ENCODE data around the gene AASS. TPM values are rescaled to one million over a fixed set of nuclear protein-coding genes. Genes with fewer than 3 reads are reported as not detected.
"Not testable (repeated sequence)": the region's sequence is repeated elsewhere in the genome, so short reads cannot be mapped to it uniquely, and the experiment has no call there.

AASS gene
- total RNA-seq, 4 donors from 2014 or later = 3.0 to 19.1 (median 9.6) TPM

DNA sequence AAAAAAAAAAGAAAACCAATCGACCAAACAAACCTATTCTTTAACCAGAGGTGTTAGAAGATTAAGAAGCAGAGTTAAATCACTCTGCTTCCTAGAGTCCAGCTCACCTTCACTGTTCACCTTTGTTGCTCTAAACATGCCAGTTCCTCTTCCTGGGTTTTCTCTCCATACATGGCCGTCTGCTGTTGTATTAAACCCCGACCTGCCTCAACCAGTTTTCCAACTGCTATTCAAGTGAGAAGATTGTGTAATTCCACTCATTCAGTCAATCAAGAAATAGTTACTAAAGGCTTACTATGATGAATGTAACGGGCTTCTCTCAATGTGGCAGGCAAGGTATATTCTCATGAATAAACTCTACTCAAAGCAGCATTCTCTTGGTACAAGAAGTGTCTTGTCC, 8.8 kb downstream of the AASS start:
- Histone ChIP-seq H3K36me3 (no peaks in the 10 kb centered on the region), H3K27ac (no peak overlapping the region), H3K27me3 (no peaks in the 10 kb centered on the region), H3K4me3 (no peak overlapping the region), H3K4me1 (peaks cover 0 to 22% (median 4%) of the 10 kb centered on the region in 4 donors), H3K9me3 (no peaks in the 10 kb centered on the region)
- 66 to 84% methylated on average over 4 of the region's 4 CpGs for WGBS, 2 donors (ENCODE audit: low coverage in 1 of 2)
- no peak for TF ChIP-seq POLR2A (IDR thresholded peaks at IDR 0.05)
- no peak for TF ChIP-seq CTCF (IDR thresholded peaks at IDR 0.05)
- no peak for TF ChIP-seq EP300 (IDR thresholded peaks at IDR 0.05; ENCODE audit: low read depth)
- no peak for TF ChIP-seq POLR2AphosphoS5 (IDR thresholded peaks at IDR 0.05)
- intact Hi-C loops (cut with DNase I; ENCODE audit: low total_unique reads) (loop anchor here (1.0 kb wide), 1 partner anchor 13 kb away; no protein-coding TSS in a partner anchor), in situ Hi-C loops (cut with MboI; ENCODE audit: low pct_ligation_motif_present in 1 of 4, low pct_unique_long_range_greater_than_20kb in 1 of 4, low sequenced_read_pairs in 3 of 4) (no loop called here)
- DNase-seq = no peak

GRCh38 chr7:122134793-122135192, 9.3 kb downstream of the AASS start:
- H3K9me3 ChIP-seq; H3K4me3 ChIP-seq; DNase-seq; H3K36me3 ChIP-seq; H3K27ac ChIP-seq; H3K27me3 ChIP-seq; in situ Hi-C loops (cut with MboI; ENCODE audit: low pct_ligation_motif_present in 1 of 4, low pct_unique_long_range_greater_than_20kb in 1 of 4, low sequenced_read_pairs in 3 of 4): not testable (repeated sequence)
- intact Hi-C loops (cut with DNase I; ENCODE audit: low total_unique reads) = loop anchor here (1.0 kb wide), 1 partner anchor 12 kb away; no protein-coding TSS in a partner anchor
- H3K4me1 ChIP-seq = peaks cover 0 to 22% (median 4%) of the 10 kb centered on the region in 4 donors
- WGBS, 2 donors (ENCODE audit: low coverage in 1 of 2) = 100% methylated on average over 3 of the region's 3 CpGs

DNA sequence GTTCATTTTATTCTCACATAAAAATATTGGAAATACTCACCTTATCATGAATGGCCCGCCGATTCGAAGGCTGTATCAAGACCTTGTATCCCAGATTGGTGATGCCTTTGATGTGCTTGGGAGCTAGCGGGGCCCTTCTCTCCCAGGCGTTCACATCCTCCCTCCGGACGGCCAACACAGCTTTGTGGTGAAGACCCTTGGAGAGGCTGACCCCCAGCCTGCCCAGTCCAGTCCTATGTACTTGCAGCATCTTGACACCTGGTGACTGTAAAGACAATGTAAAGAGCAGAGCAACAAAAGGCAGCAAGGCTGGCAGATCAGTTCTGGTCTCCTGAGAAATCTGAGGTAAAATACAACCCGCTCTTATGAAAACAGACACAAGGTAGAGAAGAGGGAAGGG, 10.6 kb downstream of the AASS start:
- Histone ChIP-seq H3K27me3 (no peaks in the 10 kb centered on the region), H3K36me3 (no peaks in the 10 kb centered on the region), H3K4me1 (peaks cover 0 to 22% (median 4%) of the 10 kb centered on the region in 4 donors), H3K4me3 (no peak overlapping the region), H3K27ac (no peak overlapping the region), H3K9me3 (no peaks in the 10 kb centered on the region)
- no peak for DNase-seq
- in situ Hi-C loops (cut with MboI; ENCODE audit: low pct_ligation_motif_present in 1 of 4, low pct_unique_long_range_greater_than_20kb in 1 of 4, low sequenced_read_pairs in 3 of 4) (no loop called here), intact Hi-C loops (cut with DNase I; ENCODE audit: low total_unique reads) (no loop called here)
- WGBS, 2 donors (ENCODE audit: low coverage in 1 of 2) = 91 to 92% methylated on average over 4 to 8 of the region's 8 CpGs
- TF ChIP-seq POLR2A (IDR thresholded peaks at IDR 0.05) (no peak), CTCF (IDR thresholded peaks at IDR 0.05) (no peak), EP300 (IDR thresholded peaks at IDR 0.05; ENCODE audit: low read depth) (no peak), POLR2AphosphoS5 (IDR thresholded peaks at IDR 0.05) (no peak)

- Histone ChIP-seq H3K36me3 (no peaks in the 10 kb centered on the region), H3K4me1 (peaks cover 0 to 14% (median 2%) of the 10 kb centered on the region in 4 donors), H3K9me3 (no peaks in the 10 kb centered on the region), H3K27me3 (no peaks in the 10 kb centered on the region), H3K4me3 (no peak overlapping the region), H3K27ac (no peak overlapping the region)
- intact Hi-C loops (cut with DNase I; ENCODE audit: low total_unique reads) = no loop called here
- TF ChIP-seq POLR2AphosphoS5 (IDR thresholded peaks at IDR 0.05) = no peak
- TF ChIP-seq EP300 (IDR thresholded peaks at IDR 0.05; ENCODE audit: low read depth) = no peak
- no peak for TF ChIP-seq POLR2A (IDR thresholded peaks at IDR 0.05)
- TF ChIP-seq CTCF (IDR thresholded peaks at IDR 0.05) = no peak
- in situ Hi-C loops (cut with MboI; ENCODE audit: low pct_ligation_motif_present in 1 of 4, low pct_unique_long_range_greater_than_20kb in 1 of 4, low sequenced_read_pairs in 3 of 4) = no loop called here
- 73 to 80% methylated on average over 2 of the region's 2 CpGs for WGBS, 2 donors (ENCODE audit: low coverage in 1 of 2)
- DNase-seq = no peak
Measured at GRCh38 chr7:122132341-122132740, 11.7 kb downstream of the AASS start.

- no peak for TF ChIP-seq EP300 (IDR thresholded peaks at IDR 0.05; ENCODE audit: low read depth)
- intact Hi-C loops (cut with DNase I; ENCODE audit: low total_unique reads) = no loop called here
- H3K36me3 ChIP-seq = no peaks in the 10 kb centered on the region
- DNase-seq = no peak
- no peaks in the 10 kb centered on the region for H3K4me1 ChIP-seq
- H3K27me3 ChIP-seq = no peaks in the 10 kb centered on the region
- no peak overlapping the region for H3K27ac ChIP-seq
- in situ Hi-C loops (cut with MboI; ENCODE audit: low pct_ligation_motif_present in 1 of 4, low pct_unique_long_range_greater_than_20kb in 1 of 4, low sequenced_read_pairs in 3 of 4) = no loop called here
- no peaks in the 10 kb centered on the region for H3K9me3 ChIP-seq
- no peak overlapping the region for H3K4me3 ChIP-seq
Measured at GRCh38 chr7:122123746-122124145, 20.3 kb downstream of the AASS start.
